T-helper 22 cell (primary cell): ENCODE measurements around the gene RTL9.
"Not testable (repeated sequence)": the region's sequence is repeated elsewhere in the genome, so short reads cannot be mapped to it uniquely, and the experiment has no call there.

Experiments used
- DNase-seq: peaks from one replicate; pipeline ENCODE4 v3.0.0-alpha.2; 2020; ENCODE audit warnings: low read depth

RTL9 gene

GRCh38 chrX:110358548-110358947 is at the start of gene RTL9:
TSS of gene RTL9 (plus strand) at chrX:110358848. CDS start at chrX:110450618, 91,770 bp downstream.
- DNase-seq = no peak

GRCh38 chrX:110310000-110310790 is 48.5 kb upstream of the RTL9 start:
- no peak for DNase-seq

GRCh38 chrX:110310896-110311295 is 47.8 kb upstream of the RTL9 start:
- DNase-seq = no peak

GRCh38 chrX:110311437-110312230 is 47.0 kb upstream of the RTL9 start:
- no peak for DNase-seq

- DNase-seq = no peak
Observed at GRCh38 chrX:110315551-110315950, 43.1 kb upstream of the RTL9 start.

GRCh38 chrX:110316351-110317060 is 42.1 kb upstream of the RTL9 start:
- no peak for DNase-seq

- no peak for DNase-seq
Observed at GRCh38 chrX:110317061-110317819, 41.4 kb upstream of the RTL9 start.

GRCh38 chrX:110317820-110318663 is 40.6 kb upstream of the RTL9 start, which contains the start of gene AMMECR1:
TSS of gene AMMECR1 (minus strand) at chrX:110318085. CDS start at chrX:110318071, 14 bp downstream.
- DNase-seq = peak; percentile 72

- DNase-seq = no peak
Observed at GRCh38 chrX:110318664-110318968, 40.0 kb upstream of the RTL9 start.

GRCh38 chrX:110320381-110320987 is 38.2 kb upstream of the RTL9 start:
- DNase-seq = no peak

GRCh38 chrX:110321081-110321480 is 37.6 kb upstream of the RTL9 start:
- DNase-seq = no peak

- no peak for DNase-seq
Observed at GRCh38 chrX:110321670-110322069, 37.0 kb upstream of the RTL9 start.

GRCh38 chrX:110322603-110323002 is 36.0 kb upstream of the RTL9 start:
- DNase-seq = no peak

GRCh38 chrX:110326712-110327111 is 31.9 kb upstream of the RTL9 start:
- no peak for DNase-seq

- no peak for DNase-seq
Observed at GRCh38 chrX:110327336-110327735, 31.3 kb upstream of the RTL9 start.

- DNase-seq = not testable (repeated sequence)
Observed at GRCh38 chrX:110328613-110329012, 30.0 kb upstream of the RTL9 start.

- no peak for DNase-seq
Observed at GRCh38 chrX:110331444-110332030, 27.1 kb upstream of the RTL9 start.

GRCh38 chrX:110333458-110333857 is 25.2 kb upstream of the RTL9 start:
- not testable (repeated sequence) for DNase-seq

GRCh38 chrX:110338935-110339334 is 19.7 kb upstream of the RTL9 start:
- no peak for DNase-seq
